Measurements from ENCODE around the gene THTPA.

THTPA gene

DNA sequence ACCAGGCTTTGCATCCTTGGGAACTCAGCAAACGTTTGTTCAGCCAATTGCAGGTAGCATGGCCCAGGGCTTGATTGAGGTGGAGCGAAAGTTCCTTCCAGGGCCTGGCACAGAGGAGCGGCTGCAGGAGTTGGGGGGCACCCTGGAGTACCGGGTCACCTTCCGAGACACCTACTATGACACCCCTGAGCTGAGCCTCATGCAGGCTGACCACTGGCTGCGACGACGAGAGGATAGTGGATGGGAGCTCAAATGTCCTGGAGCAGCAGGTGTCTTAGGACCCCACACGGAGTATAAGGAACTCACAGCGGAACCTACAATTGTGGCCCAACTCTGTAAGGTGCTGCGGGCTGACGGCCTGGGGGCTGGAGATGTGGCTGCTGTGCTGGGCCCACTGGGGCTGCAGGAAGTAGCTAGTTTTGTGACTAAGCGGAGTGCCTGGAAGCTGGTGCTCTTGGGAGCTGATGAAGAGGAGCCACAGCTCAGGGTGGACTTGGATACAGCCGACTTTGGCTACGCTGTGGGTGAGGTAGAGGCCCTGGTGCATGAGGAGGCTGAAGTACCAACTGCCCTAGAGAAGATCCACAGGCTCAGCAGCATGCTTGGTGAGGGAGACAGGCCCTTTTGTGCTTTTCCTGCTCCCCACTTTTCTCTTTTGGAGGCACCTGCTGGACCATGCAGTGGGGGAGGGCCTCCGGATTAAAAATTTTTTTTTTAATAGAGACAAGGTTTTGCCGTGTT, 799 bp downstream of the THTPA start:
- no peak for DNase-seq

DNA sequence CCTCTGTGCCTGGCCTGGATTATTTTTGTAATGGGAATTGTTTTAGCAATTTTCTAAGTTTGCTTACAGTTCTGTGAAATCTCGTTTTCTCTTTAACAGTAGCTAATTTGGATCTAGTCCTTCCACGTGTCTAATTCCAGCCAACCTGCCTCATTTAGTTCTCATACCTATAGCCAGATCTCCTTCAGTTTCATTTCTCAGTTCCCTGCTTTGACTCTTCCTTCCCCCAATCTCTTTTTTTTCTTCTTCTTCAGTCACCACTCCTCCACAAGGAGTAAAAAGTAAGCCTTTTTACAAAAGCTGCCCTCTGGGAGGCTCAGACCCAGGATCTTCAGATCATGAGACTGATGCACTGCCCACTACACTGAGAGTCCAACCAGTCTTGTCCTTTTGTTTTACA, 1.4 kb downstream of the THTPA start:
- DNase-seq: no peak

DNA sequence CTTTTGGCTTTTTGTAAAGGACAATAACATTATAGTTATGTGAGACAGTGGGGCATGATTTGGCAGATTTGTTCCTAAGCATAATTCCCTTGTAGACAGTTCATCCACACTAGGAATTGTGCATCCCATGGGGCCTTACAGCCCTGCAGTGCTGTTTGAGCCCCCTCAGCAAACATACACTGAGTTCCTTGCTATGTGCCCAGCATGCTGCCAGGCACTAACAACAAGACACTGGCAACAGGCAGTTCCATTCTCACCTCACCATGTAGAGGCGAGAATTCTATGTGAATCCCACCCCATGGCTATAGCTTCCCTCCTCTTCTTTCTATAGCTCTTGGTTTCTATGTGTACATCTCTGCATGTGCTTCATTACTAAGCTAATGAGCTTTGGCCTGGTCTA, 1.9 kb downstream of the THTPA start:
- DNase-seq: no peak

DNA sequence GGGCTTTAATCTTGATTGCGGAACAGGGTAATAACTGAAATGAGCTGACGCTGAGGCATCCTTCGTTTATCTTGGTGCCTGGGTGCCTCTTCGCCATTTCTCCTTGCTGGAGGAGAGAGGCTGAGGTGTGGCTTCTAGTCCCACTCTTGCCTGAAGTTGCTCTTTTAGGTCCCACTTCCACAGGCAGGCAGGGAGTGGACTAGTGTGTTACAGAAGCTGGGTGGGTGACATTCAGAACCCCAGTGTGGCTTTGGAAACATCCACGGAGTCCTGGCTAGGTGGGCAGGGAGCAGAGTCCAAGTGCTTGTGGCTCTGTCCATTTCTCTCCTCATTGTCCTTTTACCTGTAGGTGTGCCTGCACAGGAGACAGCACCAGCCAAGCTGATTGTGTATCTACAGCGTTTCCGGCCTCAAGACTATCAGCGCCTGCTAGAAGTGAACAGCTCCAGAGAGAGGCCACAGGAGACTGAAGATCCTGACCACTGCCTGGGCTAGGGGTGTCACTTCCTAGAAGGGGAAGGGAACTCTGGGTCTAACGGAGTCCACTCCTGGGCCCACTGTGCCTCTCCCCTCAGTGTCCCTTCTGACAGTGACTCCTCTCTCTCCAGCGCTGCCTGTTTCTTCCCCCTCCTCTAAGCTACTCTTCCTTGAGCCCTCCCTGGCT, 2.4 kb downstream of the THTPA start:
- DNase-seq: no peak

DNA sequence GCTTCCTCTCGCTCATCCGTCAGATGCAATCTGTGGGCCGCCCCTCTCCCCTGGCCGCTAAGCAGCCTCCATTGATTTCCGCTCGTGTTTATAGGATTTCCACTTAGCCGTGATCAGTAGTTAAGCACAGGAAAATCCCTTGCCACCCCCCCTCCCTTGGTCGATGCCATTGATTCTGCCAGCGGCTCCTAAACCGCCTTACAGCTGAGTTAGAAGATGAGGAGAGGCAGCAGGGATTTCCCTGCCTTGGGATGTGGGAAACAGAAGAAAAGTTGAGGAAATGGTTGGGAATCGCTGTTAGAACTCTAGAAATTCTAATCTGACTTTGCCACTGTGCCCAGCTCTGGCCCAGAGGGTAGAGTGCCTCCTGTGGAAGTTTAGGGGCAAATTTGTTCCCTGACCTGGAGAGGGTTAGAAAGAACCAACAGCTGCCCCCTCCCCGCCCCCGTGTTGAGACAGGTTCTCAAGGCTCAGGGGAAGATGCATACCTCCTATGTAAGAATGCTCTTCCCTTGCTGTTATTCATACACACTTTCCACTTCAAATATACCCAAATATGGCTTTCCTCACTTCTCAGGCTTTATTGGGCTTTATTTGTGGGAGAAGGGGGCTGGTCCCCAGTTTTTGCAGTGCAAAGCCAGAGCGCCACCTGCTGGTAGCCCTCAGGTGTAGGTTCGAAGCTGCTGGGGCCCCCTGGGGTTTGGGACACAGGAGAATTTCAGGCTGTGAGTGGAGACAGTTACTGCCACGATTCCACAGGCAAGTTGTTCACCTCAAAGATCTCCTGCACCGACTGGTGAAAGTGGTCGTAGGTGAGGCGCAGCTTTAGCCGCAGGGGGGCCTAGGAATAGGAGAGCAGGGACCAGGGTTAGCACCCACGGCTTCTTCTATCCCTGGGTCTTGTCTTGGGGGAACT, 3.2 kb downstream of the THTPA start:
- peak; percentile 77 for DNase-seq

DNA sequence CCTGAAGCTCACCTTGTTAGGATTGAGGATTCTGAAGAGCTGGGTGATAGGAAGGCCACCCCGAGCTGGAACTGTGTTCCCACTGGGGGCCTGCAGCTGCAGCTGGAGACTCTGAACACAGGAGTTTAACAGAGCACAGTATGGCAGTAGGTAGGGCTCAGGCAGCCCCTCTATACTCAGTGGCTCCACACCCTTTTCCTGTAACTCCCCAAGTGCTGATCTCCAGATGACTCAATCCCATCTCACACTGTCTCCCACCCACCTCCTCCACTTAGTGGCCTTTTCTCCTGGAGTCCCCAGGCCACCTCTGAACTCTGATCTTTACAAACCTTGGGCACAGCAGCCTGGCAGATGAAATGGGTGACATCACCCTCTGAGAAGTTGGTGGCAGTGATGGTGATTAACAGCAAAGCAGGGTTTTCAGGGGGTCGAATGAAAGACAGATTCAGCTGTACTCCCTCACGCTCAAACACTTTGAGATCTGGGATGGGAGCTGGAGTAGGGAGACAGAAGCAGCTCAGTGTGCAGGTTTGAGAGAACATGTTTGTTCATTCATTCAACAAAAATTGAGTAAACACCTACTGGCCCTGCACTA, 4.0 kb downstream of the THTPA start:
- DNase-seq: no peak

DNA sequence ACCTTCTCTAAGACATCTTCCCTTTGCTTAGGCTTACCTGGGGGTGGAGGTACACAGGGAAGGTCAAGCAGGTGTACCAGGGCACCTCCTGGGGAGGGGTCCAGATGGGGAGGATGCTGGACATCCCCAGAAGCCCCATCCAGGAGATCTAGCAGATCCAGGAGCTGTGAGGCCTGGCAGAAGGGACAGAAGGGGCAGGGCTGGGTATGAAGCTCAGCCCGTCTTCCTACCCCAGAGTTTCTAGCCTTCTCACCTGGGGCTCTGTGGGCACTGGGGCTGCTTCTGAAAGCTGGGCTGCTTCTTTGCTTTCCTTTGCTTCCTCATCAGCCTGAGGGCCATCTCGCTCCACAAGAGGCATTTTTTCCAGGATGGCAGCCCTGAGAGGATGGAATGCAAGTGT, 5.2 kb downstream of the THTPA start:
- no peak for DNase-seq

DNA sequence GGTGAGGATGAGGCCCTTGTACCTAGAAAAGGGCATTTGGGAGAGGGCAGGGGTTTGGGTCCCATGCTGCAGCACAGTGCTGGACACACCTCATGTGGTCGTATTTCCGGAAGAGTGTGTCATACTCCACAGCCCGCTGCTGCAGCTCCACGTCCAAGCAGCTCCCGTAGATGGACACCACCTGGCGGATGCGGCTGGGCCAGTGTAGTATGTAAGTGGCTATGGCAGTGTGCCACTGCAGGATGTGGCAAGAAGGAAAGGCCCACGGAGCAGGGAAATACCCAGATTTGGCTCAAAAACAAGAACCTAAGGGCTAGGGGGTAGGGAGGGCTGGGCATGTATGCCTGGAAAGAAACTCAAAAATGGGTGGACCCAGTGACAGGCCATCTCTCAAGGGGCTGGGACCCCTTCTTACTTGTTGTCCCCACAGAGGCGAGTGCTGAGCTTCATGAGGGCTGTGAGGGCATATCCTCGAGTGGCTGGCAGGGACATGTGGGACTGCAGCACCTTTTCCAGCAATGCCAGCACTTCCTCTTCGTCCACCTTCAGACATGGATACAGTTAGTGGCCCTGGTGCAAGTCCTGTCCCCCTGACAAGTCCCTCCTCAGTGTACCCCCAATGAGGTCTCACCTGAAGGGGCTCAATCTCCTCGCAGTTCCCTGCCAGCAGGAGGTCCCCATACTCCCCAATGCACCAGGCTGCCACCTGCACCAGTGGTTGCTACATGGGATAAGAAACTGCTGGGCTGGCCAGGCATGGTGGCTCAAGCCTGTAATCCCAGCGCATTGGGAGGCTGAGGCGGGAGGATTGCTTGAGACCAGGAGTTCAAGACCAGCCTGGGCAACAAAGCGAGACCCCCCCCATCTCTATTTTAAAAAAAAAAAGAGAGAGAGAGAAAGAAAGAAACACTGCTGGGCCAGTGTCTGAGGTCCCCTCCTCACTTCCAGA, 6.1 kb downstream of the THTPA start:
- no peak for DNase-seq

DNA sequence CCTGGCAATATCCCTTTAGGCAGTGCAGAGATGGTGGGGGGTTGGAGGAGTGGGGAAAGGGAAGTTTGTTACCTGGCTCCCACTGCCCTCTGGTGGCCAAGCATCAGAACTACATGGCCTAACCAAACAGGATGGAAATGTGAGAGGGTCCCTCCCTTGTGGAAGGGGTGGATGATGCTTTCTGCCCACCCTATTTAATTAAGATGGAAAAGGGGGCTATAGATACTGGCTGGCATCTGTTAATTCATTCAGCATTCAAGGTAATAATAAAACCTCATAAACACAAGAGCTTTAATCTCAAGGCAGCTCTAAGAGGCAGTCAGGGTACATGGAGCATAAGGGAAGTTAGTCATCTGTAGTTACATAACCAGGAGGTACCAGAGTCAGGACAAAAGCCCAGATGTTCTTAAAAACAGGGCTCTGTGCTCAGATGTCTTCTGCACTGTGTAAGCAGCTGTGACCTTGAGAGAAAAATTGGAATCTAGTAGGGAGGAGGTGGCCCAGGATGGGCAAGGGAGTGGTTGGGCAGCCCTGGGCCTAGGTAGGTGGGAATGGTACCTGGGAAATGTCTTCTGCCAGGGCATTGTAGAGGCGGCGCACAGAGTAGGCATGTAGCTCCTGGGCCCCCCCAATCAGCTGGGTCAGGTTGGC, 6.9 kb downstream of the THTPA start:
- peak; percentile 65 for DNase-seq

DNA sequence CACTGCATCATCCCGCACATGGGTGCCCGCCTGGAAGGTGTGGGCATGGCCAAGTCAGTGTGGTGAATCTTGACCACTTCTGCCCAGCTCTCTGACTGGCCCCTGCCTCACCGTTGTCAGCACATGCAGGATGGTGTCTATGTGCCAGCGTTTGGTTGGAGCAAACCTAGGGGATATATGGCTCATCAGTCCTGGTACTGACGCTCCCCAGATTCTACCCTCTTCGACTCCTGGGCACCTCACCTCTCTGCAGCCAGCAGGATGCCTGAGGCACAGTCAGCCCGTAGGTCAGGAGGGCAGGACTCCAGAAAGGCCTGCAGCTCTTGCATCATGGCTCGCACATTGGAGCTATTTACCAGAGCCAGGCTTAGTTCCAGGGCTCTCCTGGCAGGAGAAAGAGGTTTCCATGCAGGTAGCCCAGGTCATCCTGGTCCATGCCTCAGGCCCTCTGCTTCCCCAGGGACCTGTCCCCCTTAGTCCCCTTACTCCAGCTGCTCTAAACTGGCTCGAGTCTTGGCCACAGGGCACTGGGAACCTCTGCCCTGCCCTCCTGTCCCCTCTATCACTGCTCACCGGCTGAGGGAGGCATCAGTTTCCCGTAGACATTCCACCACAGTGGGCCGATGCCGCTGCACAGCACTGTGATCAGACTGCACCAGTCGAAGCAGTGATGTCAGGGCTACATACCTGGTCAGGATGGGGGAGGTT, 7.6 kb downstream of the THTPA start:
- no peak for DNase-seq

DNA sequence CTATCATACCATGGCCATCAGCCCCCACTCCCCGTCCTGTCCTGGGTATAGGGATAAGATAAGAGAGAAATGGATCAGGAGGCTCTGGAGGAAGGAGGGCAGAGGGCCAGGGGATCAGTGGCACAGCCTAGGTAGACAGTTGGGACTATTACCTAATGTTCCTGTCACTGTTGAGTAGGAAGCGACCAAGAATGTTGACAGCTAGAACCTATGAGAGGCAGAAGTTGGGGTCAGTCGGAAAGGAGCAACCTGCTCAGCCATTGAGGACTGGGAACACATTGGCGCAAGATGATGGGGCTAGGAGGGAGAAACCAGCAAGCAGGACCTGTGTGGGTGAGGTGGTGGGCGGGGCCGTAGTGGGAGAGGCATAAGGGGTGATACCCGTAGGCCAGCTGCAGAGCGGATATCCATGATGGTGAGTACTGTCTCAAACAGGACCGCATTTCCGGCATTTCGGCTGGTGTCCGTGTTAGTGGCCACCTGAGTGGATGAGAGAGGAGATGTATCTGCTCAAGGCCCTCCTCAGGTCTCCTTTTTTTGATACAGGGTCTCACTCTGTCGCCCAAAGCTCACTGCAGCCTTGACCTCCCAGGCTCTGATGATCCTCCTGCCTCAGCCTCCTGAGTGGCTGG, 8.2 kb downstream of the THTPA start:
- DNase-seq: no peak

DNA sequence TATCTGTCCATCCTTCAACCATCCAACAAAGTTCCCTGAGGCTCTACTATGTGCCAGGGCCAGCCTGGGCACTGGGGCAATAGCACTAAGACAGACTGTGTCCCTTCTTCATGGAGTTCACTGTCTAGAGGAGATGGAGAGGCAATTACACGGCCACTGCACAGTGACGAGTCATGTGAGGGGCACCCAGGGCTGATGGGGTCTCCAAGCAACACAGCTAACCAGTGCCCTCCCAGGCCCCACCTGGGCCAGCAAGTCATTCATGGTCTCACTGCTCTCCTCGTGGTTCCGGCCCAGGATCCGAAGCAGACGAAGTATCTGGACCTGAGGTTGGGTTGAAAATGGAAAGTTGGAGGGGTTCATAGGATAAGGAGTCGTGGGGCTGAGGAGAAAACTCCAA, 8.8 kb downstream of the THTPA start:
- no peak for DNase-seq

DNA sequence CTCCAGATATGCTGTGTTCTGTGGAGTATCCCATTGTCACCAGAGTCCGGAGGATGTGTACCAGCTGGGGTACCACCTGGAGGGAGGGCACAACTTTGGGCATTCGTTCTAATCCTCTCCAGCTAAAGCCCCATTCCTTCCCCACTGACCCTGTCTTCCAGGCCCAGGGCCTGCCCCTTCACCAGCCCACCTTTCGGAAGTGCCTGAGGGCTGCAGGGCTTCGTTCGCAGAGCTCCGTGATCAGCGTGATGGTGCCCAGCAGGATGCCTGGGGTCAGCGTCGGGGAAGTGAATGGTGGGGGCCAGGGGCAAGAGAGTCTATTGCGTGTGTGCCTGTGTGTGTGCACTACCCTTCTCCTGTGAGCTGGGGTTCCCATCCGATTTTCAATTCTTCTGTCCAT, 9.6 kb downstream of the THTPA start:
- DNase-seq: no peak

DNA sequence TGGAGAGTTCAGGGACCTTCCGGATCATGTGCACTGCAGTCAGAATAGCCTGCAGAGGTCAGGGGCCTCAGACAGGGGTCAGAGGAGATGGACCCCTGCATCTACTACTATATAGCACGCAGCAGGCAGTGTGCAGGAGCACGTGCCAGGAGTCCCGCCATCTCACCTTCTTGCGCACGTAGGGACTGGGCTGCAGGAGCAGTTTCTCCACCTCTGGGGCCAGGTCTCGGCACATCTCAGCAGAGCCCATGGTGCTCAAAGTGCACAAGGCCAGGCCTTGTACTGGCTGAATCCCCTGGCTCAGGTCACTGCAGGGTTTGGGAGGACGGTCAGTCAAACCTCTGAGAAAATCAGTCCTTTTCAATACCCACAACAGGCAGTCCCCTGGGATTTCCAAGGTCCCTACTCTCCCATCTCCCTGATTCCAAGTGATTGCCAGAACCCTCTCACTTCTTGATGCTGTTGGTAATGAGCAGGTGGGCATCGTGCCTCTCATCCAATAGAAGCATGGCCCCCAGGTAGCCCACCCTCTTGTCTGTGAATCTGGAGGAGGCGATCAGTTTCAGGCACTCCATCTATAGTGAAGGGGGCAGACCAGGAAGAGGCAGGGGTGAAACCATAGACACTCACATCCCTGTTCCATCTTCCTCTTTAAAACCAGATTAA, 10.2 kb downstream of the THTPA start:
- DNase-seq: no peak

DNA sequence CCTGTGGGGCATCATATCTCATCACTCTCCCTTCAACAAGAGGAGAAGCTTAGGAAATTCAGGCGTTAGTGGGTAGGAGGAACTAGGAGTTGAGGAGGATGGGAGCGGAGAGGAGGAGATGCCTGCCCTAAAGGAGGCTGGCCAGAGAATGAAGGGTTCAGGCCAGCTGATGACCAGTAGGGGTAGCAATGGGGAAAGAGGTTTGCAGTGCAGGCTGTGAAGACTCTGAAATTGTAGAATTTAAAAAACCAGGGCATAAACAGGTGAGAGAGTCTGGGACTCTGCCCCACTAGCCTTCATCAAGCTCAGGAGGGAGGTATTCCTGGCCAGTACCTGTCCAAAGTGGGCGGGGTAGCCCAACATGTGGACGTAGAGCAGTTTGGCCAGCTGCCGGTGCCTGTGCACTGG, 10.7 kb downstream of the THTPA start:
- DNase-seq: no peak

DNA sequence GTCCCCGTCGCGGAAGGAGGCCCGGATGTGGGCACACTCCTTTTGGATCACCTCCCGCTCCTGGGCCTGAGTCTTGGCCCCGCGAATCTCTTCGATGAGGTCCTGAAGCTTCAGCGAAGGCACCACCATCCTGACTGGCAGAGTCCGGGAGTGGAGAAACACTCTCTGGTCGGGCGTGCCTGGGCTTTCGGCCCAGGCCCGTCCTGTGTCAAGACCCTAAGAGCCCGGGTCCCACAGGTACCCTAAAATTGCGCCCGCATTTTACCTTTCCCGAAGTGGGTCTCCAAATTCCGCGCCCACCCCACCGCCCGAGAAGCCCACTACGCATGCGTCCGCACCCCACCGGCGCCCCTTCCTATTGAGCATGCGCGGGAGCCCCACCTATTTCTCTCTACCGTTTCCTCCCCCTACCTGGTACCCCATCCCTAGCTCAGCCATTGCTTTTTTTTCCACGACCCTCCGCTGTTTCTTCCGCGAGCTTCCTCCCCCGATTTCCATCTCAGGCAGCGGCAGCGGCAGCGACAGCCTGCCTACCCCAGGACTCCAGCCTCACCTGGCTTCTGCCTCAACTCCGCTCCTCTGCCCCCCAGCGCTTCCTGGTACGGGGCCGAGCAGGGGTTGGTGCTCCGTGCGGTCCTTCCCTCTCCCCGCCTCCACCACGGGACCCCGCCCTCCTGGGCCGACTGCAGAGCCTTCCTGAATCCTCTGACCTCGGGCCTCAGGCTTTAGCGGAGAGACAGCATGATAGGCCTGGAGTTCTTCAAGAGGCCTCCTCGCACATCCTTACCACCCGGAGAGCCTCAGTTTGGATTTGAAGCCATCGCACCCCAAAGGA, 11.3 kb downstream of the THTPA start, which contains the start of gene AP1G2:
AP1G2 (minus strand) TSS at position 606 of the 835 bp plus-strand sequence; CDS start at position 129, 477 bp downstream.
- DNase-seq: peak; percentile 82

DNA sequence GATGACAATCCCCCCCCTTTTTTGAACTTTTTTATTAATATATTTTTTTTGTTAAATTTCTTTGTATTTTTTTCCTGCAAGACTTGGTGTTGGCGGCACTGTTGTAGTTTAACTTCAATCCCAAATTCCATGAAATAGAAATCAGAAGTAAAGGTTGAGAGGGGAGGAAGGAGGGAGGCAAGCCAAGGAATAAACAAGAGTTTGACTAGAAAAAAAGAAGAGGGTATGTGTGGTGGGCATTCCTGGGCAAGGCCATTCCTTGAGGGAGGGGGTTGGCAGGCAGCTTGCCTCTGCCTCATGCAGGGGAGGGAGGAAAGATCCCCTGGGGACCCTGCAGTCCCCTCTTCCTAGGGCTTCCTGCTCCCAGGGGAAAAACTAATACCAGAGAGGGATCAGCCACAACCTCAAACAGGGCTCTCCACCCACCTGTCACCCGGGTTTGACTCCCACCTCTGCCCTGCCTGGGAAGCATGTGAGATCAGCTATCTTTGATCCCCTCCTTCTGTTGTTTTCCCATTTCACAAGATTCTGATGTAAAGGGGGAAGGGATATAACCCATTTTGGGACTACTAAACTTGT, 12.0 kb downstream of the THTPA start:
- no peak for DNase-seq

DNA sequence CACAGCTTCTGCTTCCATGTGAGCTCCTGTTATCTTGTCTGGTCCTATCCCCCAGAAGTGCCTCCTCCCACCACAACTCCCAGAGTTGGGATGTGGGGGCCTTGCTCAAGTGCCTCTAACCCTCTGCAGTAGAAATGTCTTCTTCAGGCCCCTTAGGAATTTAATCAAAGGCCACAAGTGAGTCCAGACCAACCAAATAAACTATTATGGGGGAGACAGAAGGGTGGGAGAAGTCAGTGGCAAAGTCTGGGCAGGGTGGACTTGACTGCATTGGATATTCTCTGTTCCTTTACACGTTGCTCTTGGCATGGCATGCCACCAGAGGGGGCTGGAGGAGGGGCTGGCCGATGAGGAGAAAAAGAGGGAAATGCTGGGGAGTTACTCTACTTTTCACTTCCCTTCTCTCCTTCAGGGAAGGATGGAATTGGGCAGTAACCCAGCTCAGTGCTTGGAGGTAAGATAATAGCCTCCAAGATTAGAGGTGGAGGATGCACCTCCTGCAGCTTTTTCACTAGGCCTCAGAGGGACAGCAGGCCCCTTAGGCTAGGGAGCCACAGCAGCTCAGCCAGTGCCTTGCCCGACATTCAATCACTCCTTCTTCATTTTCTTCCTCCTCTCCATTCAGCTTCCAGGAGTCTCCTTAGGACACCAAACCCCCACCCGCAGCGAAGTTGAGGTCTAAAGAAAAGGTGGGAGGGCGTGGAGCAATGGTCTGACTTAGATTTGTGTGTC, 12.7 kb downstream of the THTPA start:
- no peak for DNase-seq

Measured in NCI-H2107 (cell line).